Measurements from ENCODE around the gene TMEM273. TPM values are rescaled to one million over a fixed set of nuclear protein-coding genes. Genes with fewer than 3 reads are reported as not detected.

Gene TMEM273
- total RNA-seq, 4 donors from 2014 or later, result 11.6 to 36.8 (median 25.1) TPM

- intact Hi-C loops (cut with DNase I), result no loop called here
- Histone ChIP-seq H3K36me3 (peaks cover 0 to 7% (median 7%) of the 10 kb centered on the region in 4 donors), H3K27me3 (no peaks in the 10 kb centered on the region), H3K27ac (replicated peaks in 1 of 4) (no peak overlapping the region), H3K9me3 (no peaks in the 10 kb centered on the region), H3K4me1 (peaks cover 62 to 89% (median 81%) of the 10 kb centered on the region in 4 donors), H3K4me3 (no peak overlapping the region)
- 90% methylated on average over 4 of the region's 4 CpGs for WGBS
- no peak for TF ChIP-seq CTCF (IDR thresholded peaks at IDR 0.05)
- TF ChIP-seq POLR2AphosphoS5 (IDR thresholded peaks at IDR 0.05), result no peak
- DNase-seq (ENCODE audit: extremely low spot score), result no peak
Observed at GRCh38 chr10:49110684-49111319, 77.4 kb downstream of the TMEM273 start.

- Histone ChIP-seq H3K36me3 (peaks cover 0 to 7% (median 7%) of the 10 kb centered on the region in 4 donors), H3K27ac (replicated peaks in 1 of 4) (no peak overlapping the region), H3K4me1 (peaks cover 66 to 89% (median 79%) of the 10 kb centered on the region in 4 donors), H3K9me3 (no peaks in the 10 kb centered on the region), H3K27me3 (no peaks in the 10 kb centered on the region), H3K4me3 (no peak overlapping the region)
- WGBS, result 52% methylated on average over 9 of the region's 9 CpGs
- no peak for DNase-seq (ENCODE audit: extremely low spot score)
- intact Hi-C loops (cut with DNase I), result no loop called here
- TF ChIP-seq POLR2A (IDR thresholded peaks at IDR 0.05; ENCODE audit: low read depth) (no peak), POLR2AphosphoS5 (IDR thresholded peaks at IDR 0.05) (peak in 1 of 2 donors; percentile 14), EP300 (IDR thresholded peaks at IDR 0.05) (no peak)
Observed at GRCh38 chr10:49109669-49110340, 78.4 kb downstream of the TMEM273 start.

GRCh38 chr10:49108656-49109055, 79.5 kb downstream of the TMEM273 start:
- H3K36me3 ChIP-seq, result peaks cover 0 to 10% (median 7%) of the 10 kb centered on the region in 4 donors
- peaks cover 63 to 82% (median 71%) of the 10 kb centered on the region in 4 donors for H3K4me1 ChIP-seq
- intact Hi-C loops (cut with DNase I), result no loop called here
- H3K27ac ChIP-seq (replicated peaks in 1 of 4), result no peak overlapping the region
- H3K4me3 ChIP-seq, result no peak overlapping the region
- H3K9me3 ChIP-seq, result no peaks in the 10 kb centered on the region
- 100% methylated on average over 1 of the region's 7 CpGs for WGBS
- DNase-seq (ENCODE audit: extremely low spot score), result no peak
- TF ChIP-seq EP300 (IDR thresholded peaks at IDR 0.05) (no peak), POLR2AphosphoS5 (IDR thresholded peaks at IDR 0.05) (no peak), POLR2A (IDR thresholded peaks at IDR 0.05; ENCODE audit: low read depth) (no peak), CTCF (IDR thresholded peaks at IDR 0.05) (no peak)
- no peaks in the 10 kb centered on the region for H3K27me3 ChIP-seq

- TF ChIP-seq POLR2A (IDR thresholded peaks at IDR 0.05; ENCODE audit: low read depth) (no peak), POLR2AphosphoS5 (IDR thresholded peaks at IDR 0.05) (no peak), EP300 (IDR thresholded peaks at IDR 0.05) (no peak), CTCF (IDR thresholded peaks at IDR 0.05) (no peak)
- Histone ChIP-seq H3K4me1 (peaks cover 63 to 76% (median 67%) of the 10 kb centered on the region in 4 donors), H3K27me3 (no peaks in the 10 kb centered on the region), H3K36me3 (peaks cover 0 to 10% (median 7%) of the 10 kb centered on the region in 4 donors), H3K4me3 (no peak overlapping the region), H3K27ac (replicated peaks in 1 of 4) (no peak overlapping the region), H3K9me3 (no peaks in the 10 kb centered on the region)
- intact Hi-C loops (cut with DNase I), result no loop called here
- 89% methylated on average over 2 of the region's 8 CpGs for WGBS
- no peak for DNase-seq (ENCODE audit: extremely low spot score)
Observed at GRCh38 chr10:49107887-49108267, 80.3 kb downstream of the TMEM273 start.

- H3K4me1 ChIP-seq, result peaks cover 60 to 71% (median 62%) of the 10 kb centered on the region in 4 donors
- no peak overlapping the region for H3K27ac ChIP-seq (replicated peaks in 1 of 4)
- H3K9me3 ChIP-seq, result no peaks in the 10 kb centered on the region
- DNase-seq (ENCODE audit: extremely low spot score), result no peak
- intact Hi-C loops (cut with DNase I), result no loop called here
- no peaks in the 10 kb centered on the region for H3K27me3 ChIP-seq
- no peak overlapping the region for H3K4me3 ChIP-seq
- 98% methylated on average over 13 of the region's 17 CpGs for WGBS
- H3K36me3 ChIP-seq, result peaks cover 0 to 10% (median 7%) of the 10 kb centered on the region in 4 donors
- TF ChIP-seq CTCF (IDR thresholded peaks at IDR 0.05), result no peak
- TF ChIP-seq POLR2A (IDR thresholded peaks at IDR 0.05; ENCODE audit: low read depth), result no peak
- TF ChIP-seq POLR2AphosphoS5 (IDR thresholded peaks at IDR 0.05), result no peak
- TF ChIP-seq EP300 (IDR thresholded peaks at IDR 0.05), result no peak
Observed at GRCh38 chr10:49107111-49107886, 80.9 kb downstream of the TMEM273 start.
